ENCODE data around the gene SHC2. TPM values are rescaled to one million over a fixed set of nuclear protein-coding genes. Genes with fewer than 3 reads are reported as not detected.
A peak's percentile ranks its signal among the peaks of the same experiment; 100 is the strongest.
"Not testable (repeated sequence)": the region's sequence is repeated elsewhere in the genome, so short reads cannot be mapped to it uniquely, and the experiment has no call there.

The SHC2 gene
- total RNA-seq, 1 experiment from 2014 or later: 6.7 TPM

- BruUV-seq (replicated peaks): no TSS peak
- in situ Hi-C loops (cut with HindIII; ENCODE audit: low pct_unique_long_range_greater_than_20kb, low sequenced_read_pairs): no loop called here
- TF ChIP-seq POLR2AphosphoS5 (IDR thresholded peaks at IDR 0.05; ENCODE audit: low read depth, low read length): no peak
- no peak for TF ChIP-seq CTCF (IDR thresholded peaks at IDR 0.05)
- TF ChIP-seq REST (IDR thresholded peaks at IDR 0.05; ENCODE audit: insufficient read depth in 1 of 2, low read depth in 2 of 2, low read length in 1 of 2): no peak
- TF ChIP-seq TCF7L2 (IDR thresholded peaks at IDR 0.05; ENCODE audit: low read depth, low read length): no peak
- no peak for TF ChIP-seq SIN3A (IDR thresholded peaks at IDR 0.05; ENCODE audit: borderline replicate concordance, insufficient read depth, low read depth, low read length)
- no peaks in the 10 kb centered on the region; the same call in 1 of the 2 replicates for H3K36me3 ChIP-seq (ENCODE audit: control insufficient read depth, insufficient read depth, low read length)
- H3K27me3 ChIP-seq (ENCODE audit: control insufficient read depth, insufficient read depth, low read length): no peaks in the 10 kb centered on the region
- H3K27ac ChIP-seq (ENCODE audit: low read length): no peak overlapping the region
- H3K9me3 ChIP-seq (ENCODE audit: control insufficient read depth, insufficient read depth, low read depth, low read length): no peaks in the 10 kb centered on the region
- POLR2A ChIA-PET: no interaction called here
- ATAC-seq: no peak
- H3K4me1 ChIP-seq (ENCODE audit: control insufficient read depth, insufficient read depth, low read length): peaks cover 16% of the 10 kb centered on the region
- CTCF ChIA-PET: no interaction called here
- intact Hi-C loops (cut with micrococcal nuclease; ENCODE audit: unreplicated experiment): no loop called here
- H3K4me3 ChIP-seq (ENCODE audit: low read depth in 2 of 2, low read length in 2 of 2): no peak overlapping the region
- no peak for DNase-seq (ENCODE audit: low read depth, low spot score)
Observed at GRCh38 chr19:483332-484072, 22.7 kb upstream of the SHC2 start.

DNA sequence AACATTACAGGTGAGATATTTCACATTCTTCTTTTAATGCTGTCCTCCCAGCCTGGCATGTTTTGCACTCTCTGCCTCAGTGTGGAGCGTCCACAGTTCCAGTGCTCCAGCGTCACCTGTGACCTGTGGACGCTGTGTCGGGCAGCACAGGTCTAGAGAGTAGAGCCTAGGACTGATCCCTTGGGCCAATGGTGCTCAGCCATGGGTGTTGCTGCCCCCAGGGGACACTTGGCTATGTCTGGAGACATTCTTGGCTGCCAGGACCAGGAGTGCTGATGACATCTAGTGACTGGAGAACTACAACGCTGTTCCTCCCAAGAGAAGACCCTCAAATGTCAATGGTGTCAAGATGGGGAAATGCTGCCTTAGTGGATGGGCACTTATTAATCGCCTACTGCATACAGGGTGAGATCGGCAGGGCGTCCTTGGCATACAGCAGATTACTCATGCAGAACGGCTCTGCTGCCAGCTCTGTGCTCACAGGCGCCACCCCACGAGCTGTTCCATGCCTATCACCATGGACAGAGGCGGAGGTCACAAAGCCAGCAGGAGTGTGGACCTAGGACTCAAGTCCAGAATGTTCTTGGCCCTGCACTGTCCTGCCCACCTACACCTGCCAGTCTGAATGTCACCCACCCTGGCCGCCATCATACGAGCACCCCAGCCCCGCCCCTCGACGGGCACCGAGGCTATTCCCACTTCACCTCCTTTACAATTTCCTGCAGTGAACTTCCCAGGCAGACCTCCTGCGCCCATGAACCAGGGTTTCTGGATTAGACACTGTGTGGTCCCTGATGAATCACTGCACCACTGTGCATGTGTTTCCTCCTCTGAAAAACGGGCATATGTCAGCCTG, 21.6 kb upstream of the SHC2 start:
- Histone ChIP-seq H3K27ac (ENCODE audit: low read length) (no peak overlapping the region), H3K9me3 (ENCODE audit: control insufficient read depth, insufficient read depth, low read depth, low read length) (no peaks in the 10 kb centered on the region), H3K27me3 (ENCODE audit: control insufficient read depth, insufficient read depth, low read length) (no peaks in the 10 kb centered on the region), H3K36me3 (ENCODE audit: control insufficient read depth, insufficient read depth, low read length) (no peaks in the 10 kb centered on the region), H3K4me1 (ENCODE audit: control insufficient read depth, insufficient read depth, low read length) (peaks cover 12% of the 10 kb centered on the region), H3K4me3 (ENCODE audit: low read depth in 2 of 2, low read length in 2 of 2) (no peak overlapping the region)
- intact Hi-C loops (cut with micrococcal nuclease; ENCODE audit: unreplicated experiment): no loop called here
- POLR2A ChIA-PET: no interaction called here
- DNase-seq (ENCODE audit: low read depth, low spot score) (no peak), ATAC-seq (no peak)
- no TSS peak for BruUV-seq (replicated peaks)
- TF ChIP-seq TCF7L2 (IDR thresholded peaks at IDR 0.05; ENCODE audit: low read depth, low read length) (no peak), CTCF (IDR thresholded peaks at IDR 0.05) (peak; percentile 38; the same call in 1 of the 2 replicates), SIN3A (IDR thresholded peaks at IDR 0.05; ENCODE audit: borderline replicate concordance, insufficient read depth, low read depth, low read length) (no peak), REST (IDR thresholded peaks at IDR 0.05; ENCODE audit: insufficient read depth in 1 of 2, low read depth in 2 of 2, low read length in 1 of 2) (peak; percentile 73 to 84)
- CTCF ChIA-PET: no interaction called here
- in situ Hi-C loops (cut with HindIII; ENCODE audit: low pct_unique_long_range_greater_than_20kb, low sequenced_read_pairs): no loop called here

- H3K4me1 ChIP-seq (ENCODE audit: control insufficient read depth, insufficient read depth, low read length); H3K27me3 ChIP-seq (ENCODE audit: control insufficient read depth, insufficient read depth, low read length); BruUV-seq (replicated peaks); DNase-seq (ENCODE audit: low read depth, low spot score); H3K4me3 ChIP-seq (ENCODE audit: low read depth in 2 of 2, low read length in 2 of 2); in situ Hi-C loops (cut with HindIII; ENCODE audit: low pct_unique_long_range_greater_than_20kb, low sequenced_read_pairs); H3K9me3 ChIP-seq (ENCODE audit: control insufficient read depth, insufficient read depth, low read depth, low read length); H3K27ac ChIP-seq (ENCODE audit: low read length); intact Hi-C loops (cut with micrococcal nuclease; ENCODE audit: unreplicated experiment); CTCF ChIA-PET; H3K36me3 ChIP-seq (ENCODE audit: control insufficient read depth, insufficient read depth, low read length); POLR2A ChIA-PET; ATAC-seq: not testable (repeated sequence)
Observed at GRCh38 chr19:481100-481499, 20.3 kb upstream of the SHC2 start.
